ENCODE data around the gene GPR3.
A peak's percentile ranks its signal among the peaks of the same experiment; 100 is the strongest.

The GPR3 gene

DNA sequence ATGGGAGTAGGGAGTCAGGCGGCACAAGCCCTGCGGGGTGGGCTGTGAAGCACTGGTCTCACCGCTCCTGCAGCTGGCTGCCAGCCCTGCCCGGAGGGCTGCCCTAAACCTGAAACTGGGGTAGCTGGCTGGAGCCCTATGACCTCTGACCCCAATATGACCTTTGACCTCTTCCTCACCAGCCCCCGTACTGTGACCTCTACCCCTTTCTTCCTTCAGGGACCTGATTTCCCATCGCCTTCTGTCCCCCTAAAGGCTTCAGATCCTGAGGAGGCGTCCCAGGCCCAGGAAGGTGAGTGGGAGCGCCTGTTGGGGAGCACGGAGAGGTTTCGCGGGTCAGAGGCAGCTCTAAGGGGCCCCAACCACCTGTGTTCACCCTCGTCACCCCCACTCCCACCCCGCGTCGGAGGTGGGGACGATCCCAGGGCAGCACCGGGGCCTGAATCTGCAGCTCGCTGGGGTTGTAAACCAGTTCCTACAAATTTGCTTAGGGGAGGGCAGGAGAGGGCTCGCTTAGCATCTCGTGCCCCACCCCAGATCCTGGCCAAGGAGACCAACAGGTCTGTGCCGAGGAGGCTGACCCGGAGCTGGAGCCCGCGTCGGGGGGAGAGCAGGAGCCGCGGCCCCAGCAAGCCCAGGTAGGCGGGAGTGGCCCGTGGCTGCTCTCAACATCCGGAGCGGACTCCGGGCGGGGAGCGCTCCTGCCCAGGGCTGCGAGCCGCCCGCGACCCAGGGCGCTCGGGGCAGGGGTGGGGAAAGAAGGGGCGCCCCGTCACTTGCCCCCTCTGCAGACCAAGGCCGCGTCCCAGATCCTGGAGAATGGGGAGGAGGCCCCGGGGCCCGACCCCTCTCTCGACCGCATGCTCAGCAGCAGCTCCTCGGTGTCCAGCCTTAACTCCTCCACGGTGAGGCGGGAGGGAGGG lies 43.3 kb upstream of the GPR3 start:
- peak overlapping the region; percentile 1; the same call in 1 of the 2 replicates for H3K4me3 ChIP-seq (ENCODE audit: low read depth, low read length)
- TF ChIP-seq, protein P1, sequence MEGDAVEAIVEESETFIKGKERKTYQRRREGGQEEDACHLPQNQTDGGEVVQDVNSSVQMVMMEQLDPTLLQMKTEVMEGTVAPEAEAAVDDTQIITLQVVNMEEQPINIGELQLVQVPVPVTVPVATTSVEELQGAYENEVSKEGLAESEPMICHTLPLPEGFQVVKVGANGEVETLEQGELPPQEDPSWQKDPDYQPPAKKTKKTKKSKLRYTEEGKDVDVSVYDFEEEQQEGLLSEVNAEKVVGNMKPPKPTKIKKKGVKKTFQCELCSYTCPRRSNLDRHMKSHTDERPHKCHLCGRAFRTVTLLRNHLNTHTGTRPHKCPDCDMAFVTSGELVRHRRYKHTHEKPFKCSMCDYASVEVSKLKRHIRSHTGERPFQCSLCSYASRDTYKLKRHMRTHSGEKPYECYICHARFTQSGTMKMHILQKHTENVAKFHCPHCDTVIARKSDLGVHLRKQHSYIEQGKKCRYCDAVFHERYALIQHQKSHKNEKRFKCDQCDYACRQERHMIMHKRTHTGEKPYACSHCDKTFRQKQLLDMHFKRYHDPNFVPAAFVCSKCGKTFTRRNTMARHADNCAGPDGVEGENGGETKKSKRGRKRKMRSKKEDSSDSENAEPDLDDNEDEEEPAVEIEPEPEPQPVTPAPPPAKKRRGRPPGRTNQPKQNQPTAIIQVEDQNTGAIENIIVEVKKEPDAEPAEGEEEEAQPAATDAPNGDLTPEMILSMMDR (IDR thresholded peaks at IDR 0.05; ENCODE audit: low read depth, low read length, missing control alignments), result no peak
- DNase-seq (ENCODE audit: low read depth), result no peak

DNA sequence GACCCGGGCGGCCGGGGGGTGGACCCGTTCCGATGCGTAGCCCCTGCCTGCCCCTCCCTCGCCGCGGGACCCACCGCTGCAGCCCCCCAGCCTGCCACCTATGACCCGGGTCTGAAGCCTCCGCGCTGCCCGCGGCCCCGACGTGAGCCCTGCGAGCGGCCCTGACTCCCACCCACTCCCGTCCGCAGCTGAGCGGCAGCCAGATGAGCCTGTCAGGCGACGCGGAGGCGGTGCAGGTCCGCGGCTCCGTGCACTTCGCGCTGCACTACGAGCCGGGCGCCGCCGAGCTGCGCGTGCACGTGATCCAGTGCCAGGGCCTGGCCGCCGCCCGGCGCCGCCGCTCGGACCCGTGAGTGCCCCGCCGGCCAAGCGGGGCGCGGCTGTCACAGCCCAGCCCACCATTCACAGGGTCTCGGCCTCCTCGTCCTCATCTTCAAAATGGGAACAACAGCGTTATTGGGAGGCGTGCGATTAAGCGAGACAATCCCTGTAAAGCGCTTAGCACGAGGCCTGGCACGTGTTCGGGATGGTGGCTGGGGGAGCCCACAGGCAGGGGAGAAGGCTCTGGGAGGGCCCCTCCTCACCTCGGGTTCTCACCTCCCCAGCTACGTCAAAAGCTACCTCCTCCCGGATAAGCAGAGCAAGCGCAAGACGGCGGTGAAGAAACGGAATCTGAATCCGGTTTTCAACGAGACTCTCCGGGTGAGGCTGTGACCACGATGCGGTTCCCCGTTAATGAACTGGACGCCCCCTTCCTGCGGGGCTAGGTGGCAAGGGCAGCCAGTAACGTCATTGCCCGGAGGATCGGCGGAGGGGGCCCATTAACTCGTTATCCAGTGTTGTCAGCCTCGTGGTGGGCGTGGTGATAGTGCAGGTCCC lies 42.4 kb upstream of the GPR3 start:
- H3K4me3 ChIP-seq (ENCODE audit: low read depth, low read length), result no peak overlapping the region; the same call in 1 of the 2 replicates
- TF ChIP-seq, protein P1 (IDR thresholded peaks at IDR 0.05; ENCODE audit: low read depth, low read length, missing control alignments), result no peak
- no peak for DNase-seq (ENCODE audit: low read depth)

DNA sequence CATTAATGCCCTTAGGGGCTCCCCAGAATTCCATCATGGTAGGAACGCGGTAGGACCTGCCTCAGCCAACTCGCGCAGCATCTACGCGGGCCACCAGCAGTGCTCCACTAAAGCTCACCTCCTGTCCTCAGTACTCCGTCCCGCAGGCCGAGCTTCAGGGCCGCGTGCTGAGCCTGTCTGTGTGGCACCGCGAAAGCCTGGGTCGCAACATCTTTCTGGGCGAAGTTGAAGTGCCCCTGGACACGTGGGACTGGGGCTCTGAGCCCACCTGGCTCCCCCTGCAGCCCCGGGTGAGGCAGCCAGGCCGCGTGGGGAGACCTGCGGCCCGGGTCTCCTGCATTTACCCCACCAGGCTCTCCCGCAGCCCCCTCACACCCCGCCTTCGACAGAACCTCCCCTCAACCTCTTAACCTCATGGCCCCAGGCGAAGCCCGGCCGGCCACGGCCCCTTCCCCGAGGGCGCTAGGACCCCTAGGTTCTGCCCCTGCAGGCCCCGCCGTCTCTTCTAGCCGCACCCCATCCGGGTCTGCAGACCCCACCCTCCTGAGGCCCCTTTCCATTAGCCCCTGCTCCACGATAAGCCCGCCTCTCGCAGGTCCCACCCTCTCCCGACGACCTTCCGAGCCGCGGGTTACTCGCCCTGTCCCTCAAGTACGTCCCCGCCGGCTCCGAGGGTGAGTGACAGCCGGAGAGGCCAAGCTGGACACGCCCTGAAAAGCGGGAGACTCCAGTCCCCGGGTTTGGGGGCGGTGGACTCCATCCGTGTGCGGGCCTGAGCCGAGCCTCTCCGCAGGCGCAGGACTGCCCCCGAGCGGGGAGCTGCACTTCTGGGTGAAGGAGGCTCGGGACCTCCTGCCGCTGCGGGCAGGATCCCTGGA lies 41.5 kb upstream of the GPR3 start:
- DNase-seq (ENCODE audit: low read depth), result no peak
- no peak overlapping the region for H3K4me3 ChIP-seq (ENCODE audit: low read depth, low read length)
- TF ChIP-seq, protein P1 (IDR thresholded peaks at IDR 0.05; ENCODE audit: low read depth, low read length, missing control alignments), result no peak

DNA sequence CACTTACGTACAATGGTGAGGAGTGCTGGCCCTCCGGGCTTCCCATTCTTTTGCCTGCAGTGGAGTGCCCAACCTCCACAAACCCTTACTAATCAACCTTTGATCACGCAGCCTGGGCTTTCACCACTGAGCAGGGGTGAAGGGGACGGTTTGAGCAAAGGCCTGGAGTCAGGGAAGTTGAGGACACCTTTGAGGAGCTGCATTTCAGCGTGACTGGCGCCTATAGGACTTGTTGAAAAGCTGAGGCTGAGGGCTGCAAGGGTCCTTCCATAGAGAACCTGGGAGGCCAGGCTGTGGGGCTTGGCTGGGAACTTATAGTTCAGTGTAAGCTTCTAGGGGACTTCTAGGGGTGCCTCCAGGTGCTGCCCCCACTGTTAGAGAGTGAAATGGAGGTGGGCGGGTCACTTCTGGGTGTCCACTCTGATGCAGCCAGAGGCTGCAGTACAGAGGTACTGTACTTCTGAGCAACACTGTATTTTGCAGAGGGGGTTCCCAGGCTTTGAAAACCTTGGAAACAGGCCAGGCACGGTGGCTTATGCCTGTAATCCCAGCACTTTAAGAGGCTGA lies 40.8 kb upstream of the GPR3 start:
- TF ChIP-seq, protein P1 (IDR thresholded peaks at IDR 0.05; ENCODE audit: low read depth, low read length, missing control alignments), result no peak
- no peak overlapping the region for H3K4me3 ChIP-seq (ENCODE audit: low read depth, low read length)
- DNase-seq (ENCODE audit: low read depth), result no peak

DNA sequence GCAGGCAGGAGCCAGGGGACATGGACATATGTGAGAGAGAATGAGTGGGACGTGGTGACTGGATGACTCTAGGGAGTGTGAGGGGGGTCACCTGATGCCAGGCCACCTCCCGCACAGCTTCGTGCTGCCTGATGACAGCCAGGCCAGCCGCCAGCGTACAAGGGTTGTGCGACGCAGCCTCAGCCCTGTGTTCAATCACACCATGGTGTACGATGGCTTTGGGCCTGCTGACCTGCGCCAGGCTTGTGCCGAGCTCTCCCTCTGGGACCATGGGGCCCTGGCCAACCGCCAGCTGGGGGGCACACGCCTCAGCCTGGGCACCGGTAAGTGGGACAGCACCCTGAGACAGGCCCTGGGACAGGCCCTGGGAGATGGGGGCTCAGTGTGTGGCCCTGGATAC lies 39.3 kb upstream of the GPR3 start:
- DNase-seq (ENCODE audit: low read depth), result no peak
- TF ChIP-seq, protein P1 (IDR thresholded peaks at IDR 0.05; ENCODE audit: low read depth, low read length, missing control alignments), result no peak
- H3K4me3 ChIP-seq (ENCODE audit: low read depth, low read length), result no peak overlapping the region

GRCh38 chr1:27353629-27354028 lies 38.8 kb upstream of the GPR3 start:
- TF ChIP-seq, protein P1 (IDR thresholded peaks at IDR 0.05; ENCODE audit: low read depth, low read length, missing control alignments), result no peak
- no peak overlapping the region for H3K4me3 ChIP-seq (ENCODE audit: low read depth, low read length)
- DNase-seq (ENCODE audit: low read depth), result no peak

Data from GM12864 (cell line).